ENCODE results near the gene GNG7.

GRCh38 chr19:2617393-2618165 lies 84.9 kb downstream of the GNG7 start:
- no peak for TF ChIP-seq POLR2A (IDR thresholded peaks at IDR 0.05; ENCODE audit: low read depth, low read length)
- no peak for TF ChIP-seq POLR2AphosphoS5 (IDR thresholded peaks at IDR 0.05; ENCODE audit: low read depth, low read length)
- TF ChIP-seq TAF1 (IDR thresholded peaks at IDR 0.05; ENCODE audit: borderline replicate concordance, low read depth, low read length), result no peak
